Mammary epithelial cell (primary cell): ENCODE measurements around the gene RAVER1.

Experiments used
- EZH2 ChIP-seq: IDR thresholded peaks from 2 replicates; pipeline ENCODE4 v1.6.1; 2012; ENCODE audit warnings: low read length, inconsistent platforms, borderline replicate concordance
- TF ChIP-seq, protein P1 (sequence below), 2 donors: IDR thresholded peaks in 1 of 2; conservative IDR thresholded peaks in 1 of 2; 2 replicates each; pipeline ENCODE4 v1.5.1; 2011 to 2012; ENCODE audit warnings: inconsistent platforms in 2 of 2, low read length in 2 of 2, mild to moderate bottlenecking in 2 of 2, control low read depth in 1 of 2, low read depth in 1 of 2; ENCODE audit not compliant: insufficient read depth in 1 of 2; ENCODE audit errors: extremely low read depth in 1 of 2

DNA sequence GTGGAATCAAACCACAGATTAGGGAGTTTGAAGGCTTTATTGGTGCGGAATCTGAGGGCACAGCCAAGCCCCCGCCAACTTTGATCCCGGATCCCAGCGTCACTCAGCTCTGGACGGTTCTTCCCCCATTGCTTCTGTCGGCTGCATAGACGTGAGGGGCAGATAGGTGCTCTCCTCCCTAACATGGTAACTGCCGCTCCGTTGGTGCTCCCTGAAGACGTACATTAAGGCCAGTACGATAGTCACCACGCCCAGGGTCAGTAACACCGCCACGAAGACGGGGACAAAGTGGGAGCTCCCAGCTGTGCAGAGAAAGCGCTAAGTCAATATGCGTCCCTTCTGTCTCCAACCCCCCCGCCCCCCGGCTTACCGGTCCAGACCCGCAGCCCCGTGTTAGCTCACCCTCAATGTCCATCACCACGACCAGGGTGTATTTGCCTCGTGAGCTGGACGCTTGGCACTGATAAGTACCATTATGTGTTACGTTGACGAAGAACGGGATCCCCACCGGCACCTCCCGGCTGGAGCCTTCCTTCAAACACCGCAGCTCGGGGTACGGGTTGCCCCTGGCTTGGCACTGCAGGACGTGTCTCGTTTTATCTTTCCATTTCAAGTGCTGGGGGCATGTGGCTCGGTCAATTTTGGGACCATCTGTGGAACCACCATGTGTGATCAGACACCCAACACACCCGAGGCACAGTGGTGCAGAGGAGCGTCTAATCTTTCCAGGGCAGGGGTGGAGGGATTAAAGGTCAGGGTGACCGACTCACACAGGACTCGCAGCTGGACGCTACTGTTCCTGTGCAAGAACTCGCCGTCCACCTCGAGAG is 644 bp upstream of the RAVER1 start:
- TF ChIP-seq, protein P1, sequence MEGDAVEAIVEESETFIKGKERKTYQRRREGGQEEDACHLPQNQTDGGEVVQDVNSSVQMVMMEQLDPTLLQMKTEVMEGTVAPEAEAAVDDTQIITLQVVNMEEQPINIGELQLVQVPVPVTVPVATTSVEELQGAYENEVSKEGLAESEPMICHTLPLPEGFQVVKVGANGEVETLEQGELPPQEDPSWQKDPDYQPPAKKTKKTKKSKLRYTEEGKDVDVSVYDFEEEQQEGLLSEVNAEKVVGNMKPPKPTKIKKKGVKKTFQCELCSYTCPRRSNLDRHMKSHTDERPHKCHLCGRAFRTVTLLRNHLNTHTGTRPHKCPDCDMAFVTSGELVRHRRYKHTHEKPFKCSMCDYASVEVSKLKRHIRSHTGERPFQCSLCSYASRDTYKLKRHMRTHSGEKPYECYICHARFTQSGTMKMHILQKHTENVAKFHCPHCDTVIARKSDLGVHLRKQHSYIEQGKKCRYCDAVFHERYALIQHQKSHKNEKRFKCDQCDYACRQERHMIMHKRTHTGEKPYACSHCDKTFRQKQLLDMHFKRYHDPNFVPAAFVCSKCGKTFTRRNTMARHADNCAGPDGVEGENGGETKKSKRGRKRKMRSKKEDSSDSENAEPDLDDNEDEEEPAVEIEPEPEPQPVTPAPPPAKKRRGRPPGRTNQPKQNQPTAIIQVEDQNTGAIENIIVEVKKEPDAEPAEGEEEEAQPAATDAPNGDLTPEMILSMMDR (conservative IDR thresholded peaks at IDR 0.05 in 1 of 2, IDR thresholded peaks at IDR 0.05 in 1 of 2; ENCODE audit: extremely low read depth in 1 of 2, insufficient read depth in 1 of 2, low read depth in 1 of 2, low read length in 2 of 2), result no peak
- no peak for TF ChIP-seq EZH2
